HCT116 (cell line): ENCODE data around the gene NDE1. TPM values are rescaled to one million over a fixed set of nuclear protein-coding genes. Genes with fewer than 3 reads are reported as not detected.

Experiments
- ATAC-seq: fragments of 200-7000 bp; cut with Tn5 transposase; 2 replicates; pipeline ENCODE4 v1.9.1; 2020; ENCODE audit warnings: mild to moderate bottlenecking, moderate library complexity
- BruUV-seq: library from RNA; stranded (reverse); fragments of 400-500 nt; replicated peaks from 2 replicates; lab custom pipeline; 2021; lab: Mats Ljungman, UMichigan
- CTCF ChIA-PET: fragments of 300-600 bp; sonication (Branson Sonifier 250); formaldehyde crosslinking; loops from one replicate; lab custom pipeline; 2021; ENCODE audit warnings: antibody characterized with exemption; lab: Charles Lee
- POLR2A ChIA-PET: fragments of 300-600, 350-600 bp; sonication (Branson Sonifier 250); formaldehyde crosslinking; loops from one replicate; lab custom pipeline; 2021; ENCODE audit warnings: antibody characterized with exemption; lab: Charles Lee
- RAD21 ChIA-PET, 2 experiments: fragments of 300-600 bp; sonication (Branson Sonifier 250); formaldehyde crosslinking; loops; one replicate each; lab custom pipeline; 2023; ENCODE audit warnings: low total read pairs in 2 of 2; ENCODE audit not compliant: uncharacterized antibody in 2 of 2, unreplicated experiment in 2 of 2, low non-redundant PET in 1 of 2; lab: Charles Lee
- DNase-seq: peaks from one replicate; pipeline ENCODE4 v3.0.0-alpha.2; 2010; ENCODE audit warnings: low read depth, low spot score
- H2AFZ ChIP-seq: fragments of 200-600 bp; shearing (Covaris generic), sonication (generic); 2 replicates; pipeline ENCODE4 v1.6.1; 2017; ENCODE audit warnings: low read depth, mixed run types, mixed read lengths, antibody characterized with exemption, low read length; ENCODE audit not compliant: poor library complexity, severe bottlenecking
- H3K27ac ChIP-seq: 2 replicates; pipeline ENCODE4 v1.5.1; 2012; ENCODE audit warnings: low read depth, low read length
- H3K27me3 ChIP-seq: fragments of 200-600 bp; sonication (generic); 2 replicates; pipeline ENCODE4 v1.6.1; 2016; ENCODE audit warnings: mixed run types, low read length, mixed read lengths; ENCODE audit not compliant: insufficient read depth
- H3K36me3 ChIP-seq, 2 experiments: fragments of 200-500 bp in 1 of 2; fragments of 200-600 bp in 1 of 2; sonication (Bioruptor generic) in 1 of 2; sonication (generic) in 1 of 2; 2 replicates each; pipeline versions ENCODE4 v1.5.1 to v1.6.1; 2014 to 2016; ENCODE audit warnings: low read length in 2 of 2, inconsistent platforms in 1 of 2, mixed read lengths in 1 of 2, mixed run types in 1 of 2; ENCODE audit not compliant: insufficient read depth in 2 of 2, control insufficient read depth in 1 of 2
- H3K4me1 ChIP-seq, 2 experiments: fragments of 200-600 bp in 1 of 2; sonication (generic) in 1 of 2; 2 replicates each; pipeline versions ENCODE4 v1.5.1 to v1.6.1; 2012 to 2017; ENCODE audit warnings: low read length in 2 of 2, inconsistent platforms in 1 of 2, mild to moderate bottlenecking in 1 of 2, mixed read lengths in 1 of 2, mixed run types in 1 of 2, moderate library complexity in 1 of 2; ENCODE audit not compliant: insufficient read depth in 2 of 2, control insufficient read depth in 1 of 2
- H3K4me2 ChIP-seq: fragments of 200-600 bp; sonication (generic); 2 replicates; pipeline ENCODE4 v1.6.1; 2017; ENCODE audit warnings: mixed run types, low read length, mixed read lengths
- H3K4me3 ChIP-seq, 2 experiments: fragments of 200-600 bp in 1 of 2; sonication (generic) in 1 of 2; replicated peaks in 1 of 2; 2 replicates each; pipeline ENCODE4 v1.5.1; 2011 to 2016; ENCODE audit warnings: low read length in 2 of 2, control low read depth in 1 of 2, low read depth in 1 of 2, mild to moderate bottlenecking in 1 of 2, mixed read lengths in 1 of 2, mixed run types in 1 of 2
- H3K79me2 ChIP-seq: fragments of 200-600 bp; sonication (generic); 2 replicates; pipeline ENCODE4 v1.6.1; 2017; ENCODE audit warnings: mild to moderate bottlenecking, mixed run types, low read length, moderate library complexity, mixed read lengths; ENCODE audit not compliant: insufficient read depth
- H3K9ac ChIP-seq: fragments of 200-600 bp; sonication (generic); 2 replicates; pipeline ENCODE4 v1.6.1; 2016; ENCODE audit warnings: low read length, mixed read lengths
- H3K9me2 ChIP-seq: fragments of 200-600 bp; sonication (generic), shearing (Covaris generic); 2 replicates; pipeline ENCODE4 v1.6.1; 2017; ENCODE audit warnings: mixed run types, mild to moderate bottlenecking, moderate library complexity; ENCODE audit not compliant: insufficient read depth
- H3K9me3 ChIP-seq, 2 experiments: fragments of 200-500 bp in 1 of 2; fragments of 200-600 bp in 1 of 2; sonication (Bioruptor generic) in 1 of 2; sonication (generic) in 1 of 2; 2 replicates each; pipeline ENCODE4 v1.6.1; 2014 to 2017; ENCODE audit warnings: low read length in 2 of 2, mixed read lengths in 2 of 2, inconsistent platforms in 1 of 2, low read depth in 1 of 2, mild to moderate bottlenecking in 1 of 2, mixed run types in 1 of 2, moderate library complexity in 1 of 2; ENCODE audit not compliant: control insufficient read depth in 1 of 2, insufficient read depth in 1 of 2
- H4K20me1 ChIP-seq: fragments of 200-600 bp; sonication (generic), shearing (Covaris generic); 2 replicates; pipeline ENCODE4 v1.6.1; 2017; ENCODE audit warnings: mixed run types, mild to moderate bottlenecking, moderate library complexity; ENCODE audit not compliant: insufficient read depth
- ATF3 ChIP-seq: IDR thresholded peaks from 2 replicates; pipeline ENCODE4 v1.6.1; 2012
- CBX3 ChIP-seq: IDR thresholded peaks from 2 replicates; pipeline ENCODE4 v1.6.1; 2012; ENCODE audit warnings: low read depth
- EGR1 ChIP-seq: IDR thresholded peaks from 2 replicates; pipeline ENCODE4 v1.6.1; 2012; ENCODE audit warnings: low read depth
- FOSL1 ChIP-seq: IDR thresholded peaks from 2 replicates; pipeline ENCODE4 v1.6.1; 2012; ENCODE audit warnings: low read depth
- JUND ChIP-seq: IDR thresholded peaks from 2 replicates; pipeline ENCODE4 v1.6.1; 2012
- MAX ChIP-seq: IDR thresholded peaks from 2 replicates; pipeline ENCODE4 v1.6.1; 2012
- POLR2A ChIP-seq: IDR thresholded peaks from 2 replicates; pipeline ENCODE4 v1.7.0; 2011; ENCODE audit warnings: borderline replicate concordance; ENCODE audit not compliant: insufficient read depth, insufficient read length; ENCODE audit errors: extremely low read depth
- RAD21 ChIP-seq: IDR thresholded peaks from 2 replicates; pipeline ENCODE4 v1.6.1; 2012; ENCODE audit warnings: low read depth, mild to moderate bottlenecking
- SIN3A ChIP-seq: IDR thresholded peaks from 2 replicates; pipeline ENCODE4 v1.6.1; 2012; ENCODE audit warnings: low read depth
- SP1 ChIP-seq: IDR thresholded peaks from 2 replicates; pipeline ENCODE4 v1.6.1; 2012; ENCODE audit warnings: low read depth
- SRF ChIP-seq: IDR thresholded peaks from 2 replicates; pipeline ENCODE4 v1.6.1; 2012; ENCODE audit warnings: low read depth
- YY1 ChIP-seq: IDR thresholded peaks from 2 replicates; pipeline ENCODE4 v1.6.1; 2011; ENCODE audit warnings: low read length, low read depth, moderate library complexity, mild to moderate bottlenecking; ENCODE audit not compliant: insufficient replicate concordance; ENCODE audit errors: extremely low read depth
- ZBTB33 ChIP-seq: IDR thresholded peaks from 2 replicates; pipeline ENCODE4 v1.6.1; 2011; ENCODE audit warnings: mild to moderate bottlenecking, low read length, moderate library complexity; ENCODE audit not compliant: insufficient replicate concordance; ENCODE audit errors: extremely low read depth
- ZFX ChIP-seq: fragments of 450-650 bp; IDR thresholded peaks from 2 replicates; pipeline ENCODE4 v1.6.1; 2017
- intact Hi-C: fragments of 100-400 bp; cut with micrococcal nuclease; formaldehyde crosslinking; loops from 2 replicates; pipeline ENCODE4 v1.10.0; 2022
- total RNA-seq: library from RNA; stranded (reverse); gene quantifications from one replicate; pipeline ENCODE4 v1.2.1, GENCODE V29; 2021; ENCODE audit not compliant: unreplicated experiment

Gene NDE1
- total RNA-seq, 1 experiment from 2014 or later: 103 TPM

- no peaks in the 10 kb centered on the region for H4K20me1 ChIP-seq
- ATAC-seq (no peak), DNase-seq (no peak)
- H3K27me3 ChIP-seq: no peaks in the 10 kb centered on the region
- no peaks in the 10 kb centered on the region for H3K4me1 ChIP-seq
- no peak overlapping the region for H3K4me2 ChIP-seq
- no peaks in the 10 kb centered on the region for H3K9me2 ChIP-seq
- CTCF ChIA-PET: no interaction called here
- no peaks in the 10 kb centered on the region for H3K9me3 ChIP-seq
- RAD21 ChIA-PET: no interaction called here
- peaks cover 0 to 2% of the 10 kb centered on the region in 2 experiments; a peak in 3 of 4 replicates for H3K36me3 ChIP-seq
- POLR2A ChIA-PET: no interaction called here
- H3K9ac ChIP-seq: no peak overlapping the region
- intact Hi-C loops: loop anchor here (10.0 kb wide), 2 partner anchors 57 to 417 kb away; no protein-coding TSS in a partner anchor
- TF ChIP-seq SP1: no peak
- no peak for TF ChIP-seq JUND
- no peak for TF ChIP-seq CBX3
- no peak for TF ChIP-seq SRF
- no peak for TF ChIP-seq ZFX
- no peak for TF ChIP-seq ZBTB33
- no peak for TF ChIP-seq YY1
- TF ChIP-seq SIN3A: no peak
- H3K4me3 ChIP-seq: no peak overlapping the region
- H3K27ac ChIP-seq: no peak overlapping the region
- no peaks in the 10 kb centered on the region for H3K79me2 ChIP-seq
- H2AFZ ChIP-seq: no peak overlapping the region
- no TSS peak for BruUV-seq
These were observed 57.3 kb downstream of the NDE1 start for GRCh38 chr16:15707332-15707731.

GRCh38 chr16:15708096-15708495 lies 58.1 kb downstream of the NDE1 start:
- no peaks in the 10 kb centered on the region for H3K9me2 ChIP-seq
- DNase-seq: no peak
- CTCF ChIA-PET: no interaction called here
- POLR2A ChIA-PET: no interaction called here
- no peak overlapping the region for H3K4me3 ChIP-seq
- H3K9me3 ChIP-seq: no peaks in the 10 kb centered on the region
- no peak overlapping the region for H3K27ac ChIP-seq
- H3K4me2 ChIP-seq: no peak overlapping the region
- H2AFZ ChIP-seq: no peak overlapping the region
- H3K36me3 ChIP-seq: peaks cover 0 to 2% of the 10 kb centered on the region in 2 experiments; a peak in 2 of 4 replicates
- H3K9ac ChIP-seq: no peak overlapping the region
- H3K79me2 ChIP-seq: no peaks in the 10 kb centered on the region
- intact Hi-C loops: loop anchor here (10.0 kb wide), 2 partner anchors 57 to 417 kb away; no protein-coding TSS in a partner anchor
- TF ChIP-seq EGR1: no peak
- TF ChIP-seq ATF3: no peak
- TF ChIP-seq RAD21: no peak
- TF ChIP-seq FOSL1: no peak
- TF ChIP-seq MAX: no peak
- no peak for TF ChIP-seq CBX3
- TF ChIP-seq SP1: no peak
- no peak for TF ChIP-seq SRF
- no peak for TF ChIP-seq SIN3A
- TF ChIP-seq POLR2A: no peak
- BruUV-seq: no TSS peak
- RAD21 ChIA-PET: no interaction called here
- ATAC-seq: no peak
- no peaks in the 10 kb centered on the region for H3K4me1 ChIP-seq
- no peaks in the 10 kb centered on the region for H4K20me1 ChIP-seq
- H3K27me3 ChIP-seq: no peaks in the 10 kb centered on the region
